Natural killer cell (primary cell): ENCODE measurements around the gene HSPH1. TPM values are rescaled to one million over a fixed set of nuclear protein-coding genes. Genes with fewer than 3 reads are reported as not detected.
"Not testable (repeated sequence)": the region's sequence is repeated elsewhere in the genome, so short reads cannot be mapped to it uniquely, and the experiment has no call there.

ENCODE experiments used
- ATAC-seq, 3 donors: fragments of 150-1000 bp in 2 of 3; fragments of 200-7000 bp in 1 of 3; cut with Tn5 transposase; 1 replicate in 1 of 3; 2 replicates in 2 of 3; pipeline ENCODE4 v1.10.0; 2021; ENCODE audit warnings: mild to moderate bottlenecking in 2 of 3, moderate library complexity in 2 of 3
- DNase-seq, 2 donors: peaks; one replicate each; pipeline versions ENCODE4 v3.0.0 to v3.0.0-alpha.2; 2013 to 2021; ENCODE audit warnings: mixed read lengths in 1 of 2
- H3K27ac ChIP-seq: one replicate; pipeline ENCODE4 v1.5.1; 2013; ENCODE audit warnings: mild to moderate bottlenecking, low read length
- H3K27me3 ChIP-seq: one replicate; pipeline ENCODE4 v1.6.1; 2013; ENCODE audit warnings: low read length; ENCODE audit not compliant: control insufficient read depth, insufficient read depth
- H3K36me3 ChIP-seq: one replicate; pipeline ENCODE4 v1.6.1; 2013; ENCODE audit warnings: low read length; ENCODE audit not compliant: control insufficient read depth, insufficient read depth
- H3K4me1 ChIP-seq: one replicate; pipeline ENCODE4 v1.6.1; 2013; ENCODE audit warnings: low read length; ENCODE audit not compliant: control insufficient read depth, insufficient read depth
- H3K4me3 ChIP-seq: one replicate; pipeline ENCODE4 v1.5.1; 2013; ENCODE audit warnings: low read length
- H3K9me3 ChIP-seq: one replicate; pipeline ENCODE4 v1.6.1; 2013; ENCODE audit warnings: low read length; ENCODE audit not compliant: control insufficient read depth, insufficient read depth
- H3K27ac Mint-ChIP-seq, 2 donors: one replicate each; pipeline ENCODE4 v1.8.0; 2022; ENCODE audit warnings: mild to moderate bottlenecking in 2 of 2, mixed read lengths in 2 of 2, moderate library complexity in 1 of 2
- H3K27me3 Mint-ChIP-seq, 2 donors: one replicate each; pipeline ENCODE4 v1.8.0; 2022; ENCODE audit warnings: low read depth in 2 of 2, mixed read lengths in 2 of 2
- H3K36me3 Mint-ChIP-seq: one replicate; pipeline ENCODE4 v1.8.0; 2022; ENCODE audit warnings: mixed read lengths
- H3K4me1 Mint-ChIP-seq, 2 donors: one replicate each; pipeline ENCODE4 v1.8.0; 2022; ENCODE audit warnings: mixed read lengths in 2 of 2
- H3K4me3 Mint-ChIP-seq: one replicate; pipeline ENCODE4 v1.8.0; 2022; ENCODE audit warnings: mild to moderate bottlenecking, moderate library complexity, mixed read lengths
- H3K9me3 Mint-ChIP-seq, 2 donors: one replicate each; pipeline ENCODE4 v1.8.0; 2022; ENCODE audit warnings: mixed read lengths in 2 of 2
- CTCF ChIP-seq: fragments of 200-600 bp; IDR thresholded peaks from one replicate; pipeline ENCODE4 v1.8.0; 2022; ENCODE audit warnings: antibody characterized with exemption
- WGBS: methylation state at CpG from one replicate; pipeline ENCODE4 v1.1.7; 2013; ENCODE audit warnings: missing lambda C conversion rate; ENCODE audit not compliant: insufficient coverage; 5-methylcytosine and 5-hydroxymethylcytosine counted together
- intact Hi-C: fragments of 100-400 bp; cut with micrococcal nuclease; formaldehyde crosslinking; loops from one replicate; pipeline ENCODE4 v1.14.2; 2022
- total RNA-seq, 4 donors: library from RNA; stranded (reverse); fragments of 120-200 nt in 1 of 4; gene quantifications; one replicate each; pipeline versions ENCODE4 v1.2.3 to v1.2.4, GENCODE V29; 2013 to 2022

The HSPH1 gene
- total RNA-seq, 3 donors from 2014 or later (not counting 1 experiment from before 2014, with no cell fraction given), result 51.2 to 81.6 (median 75.4) TPM

- Histone ChIP-seq H3K9me3 (no peaks in the 10 kb centered on the region), H3K36me3 (no peaks in the 10 kb centered on the region), H3K4me1 (no peaks in the 10 kb centered on the region), H3K4me3 (no peak overlapping the region), H3K27ac (no peak overlapping the region), H3K27me3 (no peaks in the 10 kb centered on the region)
- WGBS, result 95% methylated on average over 26 of the region's 26 CpGs
- Mint-ChIP-seq H3K4me1 (peaks cover 3 to 5% of the 10 kb centered on the region in 2 donors), H3K9me3 (no peaks in the 10 kb centered on the region), H3K36me3 (no peaks in the 10 kb centered on the region), H3K4me3 (no peak overlapping the region), H3K27me3 (peaks cover 0 to 5% of the 10 kb centered on the region in 2 donors), H3K27ac (no peak overlapping the region)
- ATAC-seq (no peak), DNase-seq (no peak)
- TF ChIP-seq CTCF, result no peak
- intact Hi-C loops, result no loop called here
Measured at GRCh38 chr13:31182987-31183386, 21.3 kb upstream of the HSPH1 start.

GRCh38 chr13:31179754-31180153, 18.1 kb upstream of the HSPH1 start:
- no peaks in the 10 kb centered on the region for H3K27me3 Mint-ChIP-seq
- no peak overlapping the region for H3K4me3 Mint-ChIP-seq
- H3K4me1 ChIP-seq, result no peaks in the 10 kb centered on the region
- 64% methylated on average over 5 of the region's 5 CpGs for WGBS
- H3K9me3 ChIP-seq, result peaks cover 5% of the 10 kb centered on the region
- H3K27me3 ChIP-seq, result no peaks in the 10 kb centered on the region
- H3K36me3 Mint-ChIP-seq, result no peaks in the 10 kb centered on the region
- DNase-seq (no peak), ATAC-seq (no peak)
- H3K4me1 Mint-ChIP-seq, result peaks cover 4 to 7% of the 10 kb centered on the region in 2 donors
- H3K36me3 ChIP-seq, result no peaks in the 10 kb centered on the region
- H3K9me3 Mint-ChIP-seq, result peaks cover 0 to 4% of the 10 kb centered on the region in 2 donors
- no peak overlapping the region for H3K4me3 ChIP-seq
- intact Hi-C loops, result no loop called here
- H3K27ac Mint-ChIP-seq, result no peak overlapping the region
- TF ChIP-seq CTCF, result no peak
- no peak overlapping the region for H3K27ac ChIP-seq

GRCh38 chr13:31179241-31179640, 17.5 kb upstream of the HSPH1 start:
- Mint-ChIP-seq H3K27me3 (no peaks in the 10 kb centered on the region), H3K4me3 (no peak overlapping the region), H3K4me1 (peaks cover 4 to 7% of the 10 kb centered on the region in 2 donors), H3K9me3 (peaks cover 0 to 4% of the 10 kb centered on the region in 2 donors), H3K27ac (no peak overlapping the region), H3K36me3 (no peaks in the 10 kb centered on the region)
- H3K9me3 ChIP-seq, result peaks cover 5% of the 10 kb centered on the region
- DNase-seq (no peak), ATAC-seq (no peak)
- H3K27ac ChIP-seq, result no peak overlapping the region
- no peak overlapping the region for H3K4me3 ChIP-seq
- H3K36me3 ChIP-seq, result no peaks in the 10 kb centered on the region
- WGBS, result 93% methylated on average over 6 of the region's 8 CpGs
- no peak for TF ChIP-seq CTCF
- H3K4me1 ChIP-seq, result no peaks in the 10 kb centered on the region
- intact Hi-C loops, result no loop called here
- no peaks in the 10 kb centered on the region for H3K27me3 ChIP-seq

GRCh38 chr13:31177813-31178495, 16.2 kb upstream of the HSPH1 start:
- DNase-seq, H3K27ac ChIP-seq, H3K4me3 ChIP-seq, H3K27me3 ChIP-seq, H3K36me3 Mint-ChIP-seq, H3K9me3 ChIP-seq, H3K4me1 Mint-ChIP-seq, H3K36me3 ChIP-seq, intact Hi-C loops, H3K27me3 Mint-ChIP-seq, H3K4me1 ChIP-seq, H3K9me3 Mint-ChIP-seq: not testable (repeated sequence)
- WGBS, result 94% methylated on average over 12 of the region's 12 CpGs
- Mint-ChIP-seq H3K4me3 (peak overlapping the region; percentile 63), H3K27ac (peak overlapping the region in 1 of 2 donors; percentile 24)
- peak in 1 of 3 donors; percentile 64 for ATAC-seq
